ENCODE results near the gene MAPKAPK3.
A peak's percentile ranks its signal among the peaks of the same experiment; 100 is the strongest.

The MAPKAPK3 gene

DNA sequence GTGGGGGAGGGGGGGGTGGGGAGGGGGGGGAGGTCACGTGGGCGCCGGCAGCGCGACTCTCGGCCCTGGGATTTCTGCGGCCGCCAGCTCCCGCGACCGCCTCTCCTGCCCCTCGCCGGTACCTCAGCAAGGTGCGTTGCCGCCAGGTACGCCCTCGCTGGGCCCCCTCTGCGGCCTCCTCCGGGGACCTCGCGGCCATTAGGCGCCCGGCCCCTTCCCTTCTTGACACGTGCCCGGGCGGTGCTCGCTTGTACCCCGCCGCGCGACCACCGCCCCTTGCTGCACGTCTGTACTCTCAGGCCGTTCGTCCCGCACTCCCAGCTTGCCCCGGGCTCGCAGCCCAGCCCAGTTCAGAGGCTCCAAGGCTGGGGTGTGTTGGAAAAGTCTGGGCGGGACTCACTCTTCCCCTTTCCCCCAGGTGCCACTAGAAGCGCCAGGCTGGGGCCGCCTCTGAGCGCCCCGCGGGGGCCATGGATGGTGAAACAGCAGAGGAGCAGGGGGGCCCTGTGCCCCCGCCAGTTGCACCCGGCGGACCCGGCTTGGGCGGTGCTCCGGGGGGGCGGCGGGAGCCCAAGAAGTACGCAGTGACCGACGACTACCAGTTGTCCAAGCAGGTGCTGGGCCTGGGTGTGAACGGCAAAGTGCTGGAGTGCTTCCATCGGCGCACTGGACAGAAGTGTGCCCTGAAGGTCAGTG, at the start of gene MAPKAPK3:
Gene MAPKAPK3 (plus strand): TSS at position 56 of the 696 bp plus-strand sequence. CDS start 415 bp downstream, at position 471.
- DNase-seq = peak; percentile 70

DNA sequence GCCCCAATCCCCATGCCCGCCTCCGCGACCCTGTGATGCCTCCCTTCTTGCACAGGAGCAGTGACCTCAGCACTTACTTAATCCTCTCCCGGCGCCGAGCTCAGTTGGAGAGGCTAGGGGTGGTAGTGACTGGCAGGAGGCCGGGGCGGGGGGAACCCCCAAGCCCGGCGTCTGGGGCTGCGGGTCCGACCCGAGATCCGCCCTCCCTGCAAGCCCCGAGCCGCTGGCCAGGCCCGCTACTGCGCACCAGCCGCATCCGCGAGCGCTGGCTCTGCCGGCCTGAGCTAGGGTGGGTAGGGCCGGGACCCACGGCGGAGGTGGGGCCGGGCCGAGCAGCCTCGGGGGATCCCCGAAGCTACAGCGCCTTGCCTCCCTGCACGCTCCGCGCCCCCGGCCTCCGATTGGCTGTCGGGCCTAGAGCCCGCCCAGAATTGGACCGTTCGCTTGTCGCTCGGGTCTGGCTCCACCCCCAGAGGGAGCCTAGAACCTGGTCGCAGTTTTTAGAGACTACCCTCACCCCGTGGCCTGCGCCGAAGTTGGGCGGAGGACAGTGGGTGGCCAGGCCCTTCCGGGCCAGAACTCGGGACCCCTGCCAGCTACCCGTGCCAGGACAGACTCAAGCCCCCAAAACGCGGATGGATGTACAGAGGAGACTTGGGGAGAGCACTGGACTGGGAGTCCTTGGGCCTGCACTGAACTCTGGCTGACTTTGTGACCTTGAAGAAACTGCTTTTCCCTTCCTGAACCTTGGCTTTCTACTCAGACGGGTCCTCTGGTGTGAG, 49.4 kb upstream of the MAPKAPK3 start, which contains the start of gene C3orf18:
Gene C3orf18 (minus strand): TSS at position 362 of the 782 bp plus-strand sequence. CDS start 2,048 bp downstream, outside the sequence.
- DNase-seq = peak; percentile 87

DNA sequence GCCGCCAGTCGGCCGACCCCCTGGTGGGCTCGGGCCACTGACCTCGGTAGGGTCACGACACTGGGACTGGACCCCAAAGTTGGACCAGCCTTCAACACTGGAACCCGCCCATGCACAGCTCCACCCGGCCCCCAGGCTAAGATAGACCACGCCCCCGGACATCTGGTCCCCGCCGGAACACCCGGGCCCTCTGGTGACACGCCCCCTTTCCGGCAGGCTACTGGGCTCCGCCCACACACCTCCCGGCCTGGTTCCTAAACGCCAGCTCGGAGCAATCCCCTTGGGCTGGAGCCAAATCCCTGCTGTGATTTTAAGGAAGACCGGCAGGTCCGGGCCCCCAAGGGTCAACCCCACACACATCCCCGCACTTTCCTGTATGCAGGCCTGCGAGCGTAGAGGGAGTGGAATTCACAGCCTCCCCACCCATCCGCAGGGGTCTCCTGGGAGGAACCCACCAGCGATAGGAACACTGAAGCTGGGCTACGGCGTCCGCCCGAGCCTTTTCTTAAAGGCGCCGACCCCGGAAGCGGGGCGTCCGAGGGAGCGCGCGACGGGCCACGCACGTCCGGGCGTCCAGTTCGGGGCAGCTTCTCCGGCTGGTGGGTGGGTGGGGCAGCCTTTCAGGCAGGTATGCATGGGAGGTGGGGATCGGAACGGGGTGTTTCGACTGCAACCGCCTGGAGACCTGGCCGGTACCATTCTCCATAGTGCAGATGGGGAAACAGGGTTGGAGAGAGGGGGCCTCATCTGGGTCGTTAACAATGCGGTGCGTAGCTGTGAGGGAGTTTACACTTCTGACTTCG, 47.8 kb upstream of the MAPKAPK3 start, which contains the start of gene HEMK1:
Gene HEMK1 (plus strand): TSS at position 576 of the 803 bp plus-strand sequence. CDS start 1,583 bp downstream, outside the sequence.
- peak; percentile 96 for DNase-seq

DNA sequence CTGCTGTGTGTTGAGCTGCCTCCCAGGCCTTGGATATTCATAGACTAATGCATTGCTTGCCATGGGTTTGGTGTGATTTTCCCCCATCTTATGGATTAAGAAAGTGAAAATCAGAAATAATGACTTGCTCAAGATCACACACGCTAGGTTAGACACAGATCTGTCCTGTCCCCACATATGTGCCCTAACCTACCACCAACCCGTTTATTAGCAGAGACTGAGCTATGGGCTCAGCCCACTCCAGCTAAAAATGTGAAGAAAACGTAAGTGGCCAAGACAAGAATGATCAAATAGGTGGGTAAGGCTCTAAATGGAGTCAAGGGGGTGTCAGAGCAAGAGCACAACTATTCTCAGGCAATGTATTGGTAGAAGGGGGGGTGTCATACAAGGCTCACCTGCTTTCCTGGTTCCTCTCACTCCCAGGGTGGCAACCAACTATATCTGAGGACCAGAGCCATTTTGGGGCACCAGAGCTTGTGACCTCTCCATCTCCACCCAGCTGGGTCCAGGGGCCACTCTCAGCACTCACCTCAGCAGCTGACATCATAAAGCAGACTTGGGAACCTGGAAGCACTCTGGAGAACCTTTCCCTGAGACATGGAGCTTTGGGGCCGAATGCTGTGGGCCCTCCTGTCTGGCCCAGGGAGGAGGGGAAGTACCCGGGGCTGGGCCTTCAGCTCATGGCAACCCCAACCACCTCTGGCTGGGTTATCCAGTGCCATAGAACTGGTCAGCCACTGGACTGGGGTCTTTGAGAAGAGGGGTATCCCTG, 46.3 kb upstream of the MAPKAPK3 start:
- DNase-seq = no peak

DNA sequence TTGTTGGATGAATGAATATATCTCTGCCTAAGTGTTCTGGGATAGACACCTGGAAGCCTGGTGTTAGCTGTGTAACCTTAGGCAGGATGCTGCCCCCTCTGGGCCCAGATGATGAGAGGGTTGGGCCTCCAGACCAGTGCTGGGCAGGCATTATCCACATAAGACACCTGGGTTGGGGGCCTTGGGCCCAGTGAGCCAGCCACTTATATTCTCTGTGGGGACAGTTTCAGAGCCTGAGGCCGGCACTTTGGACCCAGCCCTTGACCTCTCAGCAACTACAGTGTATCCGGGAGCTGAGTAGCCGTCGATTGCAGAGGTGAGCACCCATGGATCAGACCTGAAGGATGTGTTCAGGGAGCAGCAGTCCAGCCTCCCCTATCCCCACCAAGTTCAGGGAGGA, 45.5 kb upstream of the MAPKAPK3 start:
- no peak for DNase-seq

DNA sequence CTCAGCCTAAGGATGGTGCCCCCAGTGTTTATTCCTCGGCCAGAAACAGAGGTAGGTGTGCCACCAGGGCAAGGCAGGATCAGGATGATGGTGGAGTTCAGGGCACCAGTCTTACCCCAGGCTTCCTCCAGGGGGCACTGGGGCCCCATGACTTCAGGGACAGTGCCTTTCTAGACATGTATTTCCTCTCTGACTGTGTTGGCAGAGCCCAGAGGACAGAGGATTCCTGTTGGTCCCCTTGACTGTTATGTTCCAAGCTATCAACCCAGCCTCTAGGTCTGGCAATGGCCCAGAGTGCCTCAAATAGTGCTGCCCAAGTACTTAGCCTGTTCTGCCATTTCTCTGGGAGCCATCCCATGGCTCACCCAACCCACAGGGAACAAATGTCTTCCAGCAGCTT, 44.8 kb upstream of the MAPKAPK3 start:
- peak; percentile 83 for DNase-seq

DNA sequence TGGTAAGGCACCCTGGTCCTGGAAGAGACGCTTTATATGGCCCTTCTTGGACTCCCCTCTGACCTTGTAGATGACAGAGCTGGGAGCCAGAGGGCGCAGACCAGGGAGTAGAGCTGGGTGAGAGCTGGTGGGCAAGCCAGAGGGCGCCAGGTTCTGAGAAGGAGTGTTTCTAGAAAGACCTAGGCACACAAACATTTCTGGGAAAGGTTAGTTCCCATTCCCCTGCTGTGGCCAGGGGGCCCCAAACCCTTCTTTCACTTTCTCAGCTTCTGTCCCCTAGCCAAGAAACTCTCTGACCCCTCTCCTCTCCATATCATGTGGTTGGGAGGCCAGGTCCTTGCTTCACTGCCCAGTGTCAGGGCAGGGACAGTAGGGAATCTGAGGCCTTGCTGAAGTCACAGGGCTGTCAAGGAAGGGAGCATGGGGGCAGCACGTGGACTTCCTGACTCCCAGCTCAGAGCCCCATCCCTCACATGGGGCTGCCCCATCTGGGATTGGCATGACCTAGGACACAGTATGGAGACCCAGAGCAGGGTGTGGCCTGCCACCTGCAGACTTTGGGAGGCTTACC, 44.1 kb upstream of the MAPKAPK3 start:
- no peak for DNase-seq

DNA sequence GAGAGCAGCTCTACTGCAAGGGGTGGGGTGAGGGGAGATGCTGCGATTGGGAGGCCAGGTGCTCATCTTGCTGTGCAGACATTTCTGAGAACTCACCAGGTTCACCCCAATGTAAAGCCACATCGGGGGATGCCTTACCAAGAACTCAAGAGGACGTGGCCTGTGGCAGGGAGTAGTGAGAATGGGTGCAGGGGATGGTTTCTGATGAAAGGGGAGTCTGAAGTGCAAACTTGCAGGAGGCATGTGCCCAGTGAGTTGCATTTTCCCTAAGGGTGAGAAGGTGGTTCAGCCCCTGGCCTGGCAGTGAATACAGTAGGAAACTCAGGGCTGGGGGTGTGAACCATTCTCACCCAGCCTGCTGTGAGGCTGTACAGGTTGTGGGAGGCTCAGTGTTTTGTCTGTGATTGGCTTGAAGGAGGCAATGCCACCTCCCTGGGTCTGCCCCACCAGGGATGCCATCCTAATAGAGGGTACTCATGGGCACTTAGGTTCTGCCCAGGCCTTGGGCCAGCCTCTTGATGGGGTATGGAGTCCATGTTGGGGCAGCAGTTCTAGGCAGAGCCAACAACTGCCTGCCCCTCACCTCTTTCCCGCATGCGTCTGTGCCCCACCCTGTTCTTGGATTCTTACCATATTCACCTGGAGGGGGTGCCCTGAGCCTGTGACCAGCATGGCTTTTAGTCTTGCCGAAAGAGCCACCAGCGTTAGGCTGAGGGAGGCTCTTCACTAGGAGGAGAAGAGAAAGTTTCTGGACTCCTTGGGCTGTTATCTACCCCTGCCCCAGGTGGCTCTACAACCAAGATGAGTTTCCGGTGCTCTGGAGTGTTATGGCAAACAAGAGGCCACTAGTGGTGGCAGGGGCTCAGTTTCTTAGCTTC, 43.1 kb upstream of the MAPKAPK3 start:
- DNase-seq = no peak

DNA sequence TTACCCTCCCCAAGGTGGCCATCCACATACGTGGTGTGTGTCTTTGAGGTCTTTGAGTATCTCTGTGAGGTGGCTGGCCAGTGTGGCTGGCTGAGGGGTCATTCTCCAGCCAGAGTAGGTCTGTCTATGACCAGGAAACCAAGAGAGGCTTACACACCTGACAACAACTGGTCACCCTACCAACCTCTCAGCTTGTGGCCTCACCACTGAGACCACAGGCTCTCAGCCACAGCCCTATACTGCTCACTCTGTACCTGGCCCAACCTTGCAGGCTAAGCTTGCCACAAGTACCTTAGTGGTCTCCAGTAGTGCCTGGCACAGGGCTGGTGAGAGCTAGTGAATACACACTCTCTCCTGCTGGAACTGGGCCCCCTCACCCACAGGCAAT, 42.5 kb upstream of the MAPKAPK3 start:
- DNase-seq = no peak

DNA sequence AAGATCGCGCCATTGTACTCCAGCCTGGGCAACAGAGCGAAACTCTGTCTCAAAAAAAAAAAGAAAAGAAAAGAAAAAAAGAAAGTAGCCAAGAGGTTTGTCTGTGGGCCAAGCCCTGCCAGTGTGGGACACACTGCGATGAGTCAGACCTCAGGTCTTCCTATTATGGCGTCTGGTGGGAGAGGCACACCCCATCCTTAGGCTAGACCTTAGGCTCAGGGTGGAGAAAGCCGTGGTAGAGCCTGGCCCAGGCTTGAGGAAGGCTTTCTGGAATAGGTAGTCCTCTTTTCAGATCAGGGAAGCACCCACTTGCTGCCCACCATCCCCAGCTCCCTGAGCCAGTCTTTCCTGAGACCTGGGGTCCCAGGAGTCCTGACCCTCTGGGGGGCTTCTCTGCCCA, 41.6 kb upstream of the MAPKAPK3 start:
- DNase-seq = no peak

DNA sequence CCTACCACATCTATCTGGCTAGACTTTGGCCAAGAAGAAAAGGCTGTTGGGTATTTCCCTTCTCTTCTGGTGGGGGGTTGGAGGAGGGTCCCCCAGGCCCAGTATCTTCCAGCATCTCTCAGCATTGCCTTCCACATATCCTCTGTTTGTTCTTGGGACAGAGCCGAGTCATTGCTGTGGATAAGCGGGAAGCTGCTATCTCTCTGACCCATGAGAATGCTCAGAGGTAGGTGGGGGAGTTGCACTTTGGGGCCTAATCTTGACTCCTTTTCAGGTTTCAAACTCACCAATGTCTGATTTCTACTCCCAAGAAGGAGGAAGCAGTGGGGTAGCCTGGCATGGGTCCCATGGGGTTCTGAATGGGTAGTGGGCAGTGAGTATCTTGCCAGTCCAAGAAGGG, 39.6 kb upstream of the MAPKAPK3 start:
- DNase-seq = no peak

DNA sequence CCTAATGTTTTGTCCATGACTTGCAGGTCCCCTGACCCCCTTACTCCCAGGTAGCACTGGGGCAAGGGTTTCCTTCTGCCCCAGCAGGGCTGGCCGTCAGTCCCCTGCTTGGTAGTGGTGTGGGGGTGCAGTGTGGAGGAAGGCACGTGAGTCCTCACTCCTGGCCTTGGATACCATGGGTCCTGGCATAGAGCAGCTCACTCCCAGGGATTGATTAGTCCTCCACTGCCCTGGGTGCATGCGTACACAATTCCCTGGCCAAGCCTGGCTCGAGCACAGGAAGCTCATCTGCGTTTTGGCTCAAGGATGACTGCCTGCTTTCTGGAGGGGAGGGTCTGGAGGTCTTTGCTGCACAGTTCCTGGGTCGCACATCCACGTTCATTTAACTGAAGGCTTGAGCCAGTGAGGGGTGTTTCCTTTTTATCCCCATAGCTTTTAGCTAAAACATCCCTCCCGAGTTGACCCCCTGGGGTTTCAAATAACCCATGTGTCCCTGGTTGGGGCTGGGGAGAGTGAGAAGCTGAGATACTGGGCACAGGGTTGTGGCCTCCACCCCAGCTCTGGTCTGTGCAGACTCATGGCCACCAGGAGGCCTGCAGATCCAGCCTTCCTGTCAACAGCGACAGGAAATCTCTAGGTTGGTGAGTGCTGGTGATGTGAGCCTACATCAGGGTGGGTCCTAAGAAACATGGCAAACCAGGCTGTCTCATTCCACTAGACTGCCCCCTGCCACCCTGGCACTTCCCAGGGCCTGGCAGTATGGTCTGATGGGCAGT, 36.1 kb upstream of the MAPKAPK3 start:
- no peak for DNase-seq

DNA sequence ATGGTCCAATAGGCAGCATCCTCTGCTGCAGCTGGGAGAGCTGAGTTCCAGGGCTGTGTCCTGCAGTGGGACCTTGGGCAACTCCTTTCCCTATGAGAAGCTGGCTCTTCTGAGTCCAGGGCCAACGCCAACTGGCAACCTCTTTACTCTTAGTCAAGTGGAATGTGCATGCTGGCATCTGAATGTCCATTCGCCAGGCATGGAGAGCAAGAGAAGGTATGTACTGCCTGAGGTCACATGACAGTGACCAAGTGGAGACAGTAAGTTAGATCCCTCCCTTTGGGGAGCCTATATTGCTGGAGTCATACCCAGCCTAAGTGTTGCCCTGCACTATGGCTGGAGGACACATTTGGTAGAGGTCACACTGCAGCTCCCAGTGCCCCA, 35.5 kb upstream of the MAPKAPK3 start:
- no peak for DNase-seq

DNA sequence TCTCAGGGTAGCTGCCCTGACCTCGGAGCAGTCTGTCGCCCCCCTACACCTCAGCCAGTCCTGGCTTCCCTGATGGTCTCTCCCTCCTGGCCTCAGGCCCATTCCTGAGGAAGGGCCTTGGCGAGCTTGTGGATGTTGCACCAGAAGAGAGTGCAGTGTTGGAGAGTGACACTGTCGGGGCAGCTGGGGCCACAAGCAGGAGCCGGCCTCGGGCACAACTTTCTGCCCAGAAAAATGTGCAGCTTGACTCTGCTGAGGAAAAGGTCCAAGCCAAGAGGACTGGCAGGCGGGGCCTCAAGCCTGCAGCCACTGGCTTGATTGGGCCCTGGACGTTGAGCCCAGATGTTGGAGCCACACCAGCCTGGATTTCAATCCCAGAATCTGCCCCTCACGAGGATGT, 34.9 kb upstream of the MAPKAPK3 start:
- no peak for DNase-seq

DNA sequence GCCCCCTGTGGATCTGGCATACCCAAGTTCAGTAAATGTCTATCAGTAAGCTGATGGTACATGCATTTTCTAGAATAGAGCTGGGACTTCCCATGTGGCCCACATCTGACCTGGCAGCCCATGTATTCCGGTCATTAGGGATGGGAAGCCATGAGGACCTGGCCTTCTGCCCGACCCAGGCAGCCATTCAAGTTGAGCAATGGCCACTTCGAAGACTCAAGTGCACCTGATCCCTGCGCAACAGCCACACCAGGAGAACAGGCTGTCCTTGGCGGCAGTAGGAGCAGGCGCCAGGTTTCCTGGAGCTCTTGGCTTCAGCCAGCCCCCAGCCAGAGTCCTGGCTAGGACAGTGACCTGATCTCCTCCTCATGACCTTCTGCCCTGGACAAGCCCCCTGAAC, 33.1 kb upstream of the MAPKAPK3 start:
- DNase-seq = no peak

DNA sequence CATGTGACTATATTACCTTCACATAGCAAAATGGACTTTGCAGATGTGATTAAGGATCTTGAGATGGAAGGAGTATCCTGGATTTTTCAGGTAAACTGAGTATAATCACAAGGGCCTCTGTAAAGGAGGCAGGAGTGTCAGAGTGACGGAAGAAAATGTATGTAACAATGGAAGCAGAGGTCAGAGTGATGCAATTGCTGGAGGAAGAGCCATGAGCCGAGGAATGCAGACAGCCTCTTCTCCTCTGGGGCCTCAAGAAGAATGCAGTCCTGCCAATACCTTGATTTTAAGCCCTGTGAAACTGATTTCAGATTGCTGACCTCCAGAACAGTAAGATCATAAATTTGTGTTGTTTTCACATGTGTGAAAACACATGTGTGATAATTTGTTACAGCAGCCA, 32.6 kb upstream of the MAPKAPK3 start:
- DNase-seq = no peak

DNA sequence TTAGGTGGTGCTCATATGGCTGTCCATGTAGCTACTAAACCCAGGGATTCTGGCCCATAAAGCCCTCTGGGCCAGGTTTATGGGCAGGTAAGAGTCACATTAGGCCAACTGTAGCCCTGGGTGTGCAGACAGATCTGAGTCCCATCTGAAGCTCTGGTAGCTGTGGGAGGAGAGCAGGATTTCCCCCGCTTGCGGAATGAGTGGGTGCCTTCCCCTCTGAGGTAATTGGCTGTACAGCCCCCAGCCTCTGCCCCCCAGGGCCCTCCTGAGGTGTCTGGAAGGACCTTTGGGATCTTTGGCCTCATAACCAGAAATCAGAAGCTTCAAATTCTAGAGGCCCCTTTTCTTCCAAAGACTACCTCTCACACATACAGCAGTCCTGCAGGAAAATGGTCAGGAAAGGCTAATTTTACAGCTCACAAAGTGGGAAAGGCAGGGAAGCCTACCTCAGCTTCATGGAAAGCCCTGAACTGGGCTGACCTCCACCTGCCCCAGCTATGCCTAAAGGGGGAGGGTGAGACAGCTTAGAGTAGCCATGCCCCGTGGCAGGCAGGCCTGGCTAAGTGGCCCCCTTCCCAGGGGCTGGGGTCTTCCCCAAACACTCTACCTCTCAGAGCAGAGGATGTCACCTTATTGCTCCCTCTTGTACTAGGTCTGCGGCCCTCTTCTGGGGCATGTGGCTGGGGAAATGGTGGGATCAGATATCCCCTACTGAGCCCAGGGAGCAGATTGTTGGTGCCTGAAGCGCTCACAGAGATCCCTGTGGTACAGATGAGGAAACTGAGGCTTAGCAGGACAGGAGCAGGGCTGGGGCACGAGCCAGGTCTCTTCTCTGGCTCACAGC, 30.8 kb upstream of the MAPKAPK3 start:
- DNase-seq = no peak

DNA sequence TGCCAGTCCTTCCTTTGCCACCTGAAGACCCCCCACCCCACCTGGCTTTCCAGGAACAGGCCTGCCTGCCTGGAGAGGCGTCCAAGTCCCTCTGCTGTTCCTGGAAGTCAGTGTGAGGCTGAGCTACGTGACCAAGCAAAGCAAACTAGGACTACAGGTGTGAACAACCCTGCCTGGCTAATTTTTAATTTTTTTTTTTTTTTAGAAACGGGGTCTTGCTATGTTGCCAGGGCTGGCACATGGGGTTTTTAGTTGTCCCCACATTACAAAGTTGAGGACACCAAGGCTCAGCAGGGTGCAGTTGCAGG, 30.2 kb upstream of the MAPKAPK3 start:
- no peak for DNase-seq

DNA sequence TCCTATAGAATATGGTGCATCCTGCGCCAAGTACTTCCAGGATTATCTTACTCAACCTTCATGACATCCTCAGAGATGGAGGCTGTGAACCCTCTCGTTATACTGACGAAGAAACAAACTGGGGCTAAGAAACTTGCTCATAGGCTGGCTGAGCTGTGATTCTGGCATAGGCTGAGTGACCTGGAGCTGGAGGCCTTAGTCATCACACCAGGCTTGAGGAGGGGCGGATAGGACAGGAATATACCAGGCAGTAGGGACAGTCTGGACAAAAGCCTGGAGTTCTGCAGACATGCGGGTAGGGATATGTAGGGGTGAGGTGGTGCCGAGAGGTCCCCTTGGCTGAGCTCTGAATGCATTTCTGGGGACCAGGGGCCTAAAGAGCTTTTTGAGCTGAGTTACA, 29.6 kb upstream of the MAPKAPK3 start:
- no peak for DNase-seq

All from islet precursor cell (in vitro differentiated cells).